Fibroblast of mammary gland (primary cell): ENCODE measurements around the gene XCL1.

Experiments used
- DNase-seq: peaks from one replicate; pipeline ENCODE4 v3.0.0-alpha.2; 2010; ENCODE audit warnings: low read depth
- H3K4me3 ChIP-seq: 2 replicates; pipeline ENCODE4 v1.5.1; 2011; ENCODE audit warnings: low read depth, mild to moderate bottlenecking, low read length, moderate library complexity; ENCODE audit not compliant: control insufficient read depth
- CTCF ChIP-seq: conservative IDR thresholded peaks from 2 replicates; pipeline ENCODE4 v1.5.1; 2011; ENCODE audit warnings: low read depth, low read length, inconsistent platforms; ENCODE audit not compliant: control insufficient read depth, insufficient read depth

Gene XCL1

GRCh38 chr1:168607872-168608428, 31.5 kb downstream of the XCL1 start:
- TF ChIP-seq CTCF: no peak
- H3K4me3 ChIP-seq: no peak overlapping the region
- DNase-seq: no peak

GRCh38 chr1:168608796-168609715, 32.7 kb downstream of the XCL1 start:
- no peak for TF ChIP-seq CTCF
- peak; percentile 72 for DNase-seq

GRCh38 chr1:168609741-168610510, 33.5 kb downstream of the XCL1 start:
- no peak for TF ChIP-seq CTCF
- no peak for DNase-seq
- H3K4me3 ChIP-seq: no peak overlapping the region

More at GRCh38 chr1:168608796-168609715, 32.7 kb downstream of the XCL1 start:
- H3K4me3 ChIP-seq: no peak overlapping the region

- DNase-seq: no peak
- TF ChIP-seq CTCF: no peak
- no peak overlapping the region for H3K4me3 ChIP-seq
Measured at GRCh38 chr1:168613038-168613451, 36.6 kb downstream of the XCL1 start.

- H3K4me3 ChIP-seq: no peak overlapping the region
- peak; percentile 68 for DNase-seq
- no peak for TF ChIP-seq CTCF
Measured at GRCh38 chr1:168613691-168614231, 37.4 kb downstream of the XCL1 start.

- TF ChIP-seq CTCF: no peak
- no peak for DNase-seq
- H3K4me3 ChIP-seq: no peak overlapping the region
Measured at GRCh38 chr1:168614235-168614634, 37.8 kb downstream of the XCL1 start.
